ENCODE measurements around the gene SRXN1. TPM values are rescaled to one million over a fixed set of nuclear protein-coding genes. Genes with fewer than 3 reads are reported as not detected.

Gene SRXN1
- total and polyA plus RNA-seq, 8 donors: 6.2 to 40.9 (median 7.6) TPM

GRCh38 chr20:662277-663192 is 9.5 kb upstream of the SRXN1 start:
- Histone ChIP-seq H3K27me3 (peaks cover 42 to 92% of the 10 kb centered on the region in 2 donors), H3K27ac (no peak overlapping the region), H3K4me3 (no peak overlapping the region), H3K36me3 (no peaks in the 10 kb centered on the region), H3K9me3 (no peaks in the 10 kb centered on the region), H3K4me1 (peaks cover 0 to 45% of the 10 kb centered on the region in 2 donors)
- no peak for DNase-seq
- intact Hi-C loops (cut with DNase I): no loop called here
- TF ChIP-seq CTCF (IDR thresholded peaks at IDR 0.05): no peak
- no peak for ATAC-seq

GRCh38 chr20:661474-662270 is 8.7 kb upstream of the SRXN1 start:
- DNase-seq (no peak), ATAC-seq (peak; percentile 14)
- Histone ChIP-seq H3K4me1 (peaks cover 0 to 45% of the 10 kb centered on the region in 2 donors), H3K36me3 (no peaks in the 10 kb centered on the region), H3K27ac (peak overlapping the region in 1 of 2 donors; percentile 80), H3K9me3 (no peaks in the 10 kb centered on the region), H3K27me3 (peaks cover 42 to 93% of the 10 kb centered on the region in 2 donors), H3K4me3 (no peak overlapping the region)
- intact Hi-C loops (cut with DNase I): no loop called here
- TF ChIP-seq CTCF (IDR thresholded peaks at IDR 0.05): no peak

GRCh38 chr20:658731-659291 is 5.8 kb upstream of the SRXN1 start:
- intact Hi-C loops (cut with DNase I): no loop called here
- Histone ChIP-seq H3K4me3 (no peak overlapping the region), H3K36me3 (no peaks in the 10 kb centered on the region), H3K9me3 (no peaks in the 10 kb centered on the region), H3K27me3 (peaks cover 23 to 65% of the 10 kb centered on the region in 2 donors), H3K4me1 (peaks cover 3 to 49% of the 10 kb centered on the region in 2 donors), H3K27ac (no peak overlapping the region)
- ATAC-seq (no peak), DNase-seq (no peak)
- TF ChIP-seq CTCF (IDR thresholded peaks at IDR 0.05): no peak

- no peaks in the 10 kb centered on the region for H3K36me3 ChIP-seq
- H3K27ac ChIP-seq: no peak overlapping the region
- H3K9me3 ChIP-seq: no peaks in the 10 kb centered on the region
- peaks cover 7 to 47% of the 10 kb centered on the region in 2 donors for H3K4me1 ChIP-seq
- intact Hi-C loops (cut with DNase I): no loop called here
- peaks cover 17 to 58% of the 10 kb centered on the region in 2 donors for H3K27me3 ChIP-seq
- DNase-seq (no peak), ATAC-seq (no peak)
- TF ChIP-seq CTCF (IDR thresholded peaks at IDR 0.05): no peak
- no peak overlapping the region for H3K4me3 ChIP-seq
These were observed 5.2 kb upstream of the SRXN1 start for GRCh38 chr20:658202-658601.

All from left lung (tissue), 10 donors.